ENCODE results near the gene DNAAF1. TPM values are rescaled to one million over a fixed set of nuclear protein-coding genes. Genes with fewer than 3 reads are reported as not detected.

The DNAAF1 gene
- total RNA-seq, 1 donor from 2014 or later: 0.18 TPM

DNA sequence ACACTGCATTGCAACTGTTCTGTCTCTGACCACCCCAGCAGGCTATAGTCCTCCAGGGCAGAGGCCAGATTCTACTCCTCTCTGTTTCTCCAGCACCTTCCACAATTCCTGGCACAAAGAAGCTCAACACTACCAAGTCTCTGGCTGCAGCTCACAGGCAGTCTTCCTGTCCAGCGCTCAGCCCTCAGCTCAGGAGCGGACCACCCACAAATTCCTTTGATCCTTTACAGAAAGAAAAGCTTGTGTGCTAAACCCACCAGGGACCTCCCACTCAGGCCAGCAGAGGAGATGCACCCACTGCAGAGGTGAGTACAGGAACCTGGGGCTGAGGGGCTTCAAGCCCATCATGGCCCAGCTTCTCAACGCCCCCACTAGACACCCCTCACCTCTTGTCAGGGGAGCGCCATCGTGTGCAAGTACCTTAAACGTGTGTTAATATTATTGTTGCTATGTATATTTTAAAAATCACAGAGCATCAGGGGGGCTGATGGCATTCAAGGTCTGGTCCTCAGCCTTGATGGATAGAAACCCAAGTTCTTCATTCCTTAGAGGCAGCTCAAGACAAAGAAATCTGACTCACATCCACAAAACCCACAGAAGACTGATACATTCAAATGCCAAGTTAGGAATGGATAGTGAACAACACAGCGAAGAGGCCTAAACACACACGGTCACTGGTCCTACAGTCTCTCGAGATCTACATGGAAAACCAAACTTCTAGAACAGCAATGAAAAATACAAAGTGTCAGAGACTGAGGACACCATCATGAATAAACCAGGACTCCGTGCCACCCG is 8.6 kb upstream of the DNAAF1 start:
- Mint-ChIP-seq H3K27ac (ENCODE audit: unreplicated experiment) (peak overlapping the region; percentile 50), H3K4me1 (ENCODE audit: unreplicated experiment) (peaks cover 23% of the 10 kb centered on the region), H3K36me3 (ENCODE audit: low read depth, unreplicated experiment) (peaks cover 4% of the 10 kb centered on the region), H3K9me3 (ENCODE audit: unreplicated experiment) (no peaks in the 10 kb centered on the region), H3K27me3 (ENCODE audit: unreplicated experiment) (peaks cover 7% of the 10 kb centered on the region), H3K4me3 (ENCODE audit: unreplicated experiment) (no peak overlapping the region)
- TF ChIP-seq, protein P1, sequence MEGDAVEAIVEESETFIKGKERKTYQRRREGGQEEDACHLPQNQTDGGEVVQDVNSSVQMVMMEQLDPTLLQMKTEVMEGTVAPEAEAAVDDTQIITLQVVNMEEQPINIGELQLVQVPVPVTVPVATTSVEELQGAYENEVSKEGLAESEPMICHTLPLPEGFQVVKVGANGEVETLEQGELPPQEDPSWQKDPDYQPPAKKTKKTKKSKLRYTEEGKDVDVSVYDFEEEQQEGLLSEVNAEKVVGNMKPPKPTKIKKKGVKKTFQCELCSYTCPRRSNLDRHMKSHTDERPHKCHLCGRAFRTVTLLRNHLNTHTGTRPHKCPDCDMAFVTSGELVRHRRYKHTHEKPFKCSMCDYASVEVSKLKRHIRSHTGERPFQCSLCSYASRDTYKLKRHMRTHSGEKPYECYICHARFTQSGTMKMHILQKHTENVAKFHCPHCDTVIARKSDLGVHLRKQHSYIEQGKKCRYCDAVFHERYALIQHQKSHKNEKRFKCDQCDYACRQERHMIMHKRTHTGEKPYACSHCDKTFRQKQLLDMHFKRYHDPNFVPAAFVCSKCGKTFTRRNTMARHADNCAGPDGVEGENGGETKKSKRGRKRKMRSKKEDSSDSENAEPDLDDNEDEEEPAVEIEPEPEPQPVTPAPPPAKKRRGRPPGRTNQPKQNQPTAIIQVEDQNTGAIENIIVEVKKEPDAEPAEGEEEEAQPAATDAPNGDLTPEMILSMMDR (IDR thresholded peaks at IDR 0.05; ENCODE audit: unreplicated experiment): no peak
- DNase-seq (ENCODE audit: low spot score): no peak

DNA sequence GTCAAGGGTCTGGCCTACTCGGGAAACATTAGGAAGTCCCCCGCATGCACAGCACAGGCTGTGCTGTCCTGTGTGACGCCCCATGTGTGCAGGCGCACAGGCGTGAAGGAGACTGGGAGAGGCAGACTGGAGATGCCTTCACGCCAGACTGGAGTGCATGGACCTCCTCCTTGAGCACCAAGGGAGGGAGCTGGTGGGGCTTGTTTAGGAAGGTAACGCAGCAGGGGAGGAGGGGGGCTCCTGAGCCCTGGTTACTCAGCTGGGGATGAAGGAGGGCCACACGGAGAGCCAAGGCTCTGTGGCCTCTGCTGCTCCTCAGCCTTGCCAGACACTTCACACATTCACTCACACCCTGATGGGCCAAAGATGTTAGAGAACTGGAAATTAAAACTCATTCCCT is 7.8 kb upstream of the DNAAF1 start:
- H3K4me1 Mint-ChIP-seq (ENCODE audit: unreplicated experiment): peaks cover 23% of the 10 kb centered on the region
- H3K27me3 Mint-ChIP-seq (ENCODE audit: unreplicated experiment): peaks cover 7% of the 10 kb centered on the region

DNA sequence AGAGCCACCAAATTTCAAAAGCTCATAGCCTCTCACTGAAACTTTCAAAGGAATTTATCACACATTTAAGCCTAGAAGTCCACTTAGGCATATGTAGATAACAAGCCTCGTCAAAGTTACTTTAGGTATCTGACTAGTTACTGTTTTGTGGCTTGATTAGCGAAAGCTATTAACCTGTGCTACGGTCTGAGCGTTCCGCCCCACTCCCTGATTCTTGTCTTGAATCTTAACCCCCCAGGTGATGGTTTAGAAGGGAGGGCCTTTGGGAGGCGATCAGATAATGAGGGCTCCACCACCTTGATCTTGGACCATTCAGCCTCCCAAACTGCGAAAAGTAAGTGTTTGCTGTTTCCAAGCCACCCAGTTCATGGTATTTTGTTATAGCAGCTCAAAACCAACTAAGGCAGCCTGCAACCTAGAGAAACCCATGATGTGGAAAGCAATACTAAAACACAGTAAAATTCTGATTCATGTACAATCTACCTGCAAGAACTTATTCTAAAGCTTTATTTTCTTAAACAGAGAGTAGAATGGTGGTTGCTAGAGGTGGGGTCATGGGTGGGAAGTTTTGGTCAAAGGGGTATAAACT is 7.2 kb upstream of the DNAAF1 start:
- Mint-ChIP-seq H3K27ac (ENCODE audit: unreplicated experiment) (no peak overlapping the region), H3K36me3 (ENCODE audit: low read depth, unreplicated experiment) (peaks cover 4% of the 10 kb centered on the region), H3K9me3 (ENCODE audit: unreplicated experiment) (no peaks in the 10 kb centered on the region), H3K27me3 (ENCODE audit: unreplicated experiment) (peaks cover 7% of the 10 kb centered on the region), H3K4me3 (ENCODE audit: unreplicated experiment) (no peak overlapping the region), H3K4me1 (ENCODE audit: unreplicated experiment) (peaks cover 23% of the 10 kb centered on the region)
- no peak for DNase-seq (ENCODE audit: low spot score)
- TF ChIP-seq, protein P1 (IDR thresholded peaks at IDR 0.05; ENCODE audit: unreplicated experiment): no peak

More for the DNA sequence above, 7.8 kb upstream of the DNAAF1 start:
- TF ChIP-seq, protein P1 (IDR thresholded peaks at IDR 0.05; ENCODE audit: unreplicated experiment): no peak
- Mint-ChIP-seq H3K36me3 (ENCODE audit: low read depth, unreplicated experiment) (peaks cover 4% of the 10 kb centered on the region), H3K27ac (ENCODE audit: unreplicated experiment) (no peak overlapping the region), H3K4me3 (ENCODE audit: unreplicated experiment) (no peak overlapping the region), H3K9me3 (ENCODE audit: unreplicated experiment) (no peaks in the 10 kb centered on the region)
- no peak for DNase-seq (ENCODE audit: low spot score)

DNA sequence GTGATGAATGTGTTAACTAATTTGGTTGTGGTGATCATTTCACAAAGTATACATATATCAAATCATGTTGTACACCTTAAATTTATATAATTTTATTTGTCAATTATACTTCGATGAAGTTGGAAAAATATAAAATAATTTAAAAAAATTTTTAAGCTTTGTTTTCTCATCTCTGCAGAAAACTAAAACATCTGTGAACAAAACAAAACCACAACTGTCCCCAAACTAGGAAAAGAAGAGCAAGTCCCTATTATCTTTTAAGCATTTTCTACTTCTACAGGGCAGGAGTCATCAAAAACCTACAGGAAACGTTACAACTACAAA is 6.6 kb upstream of the DNAAF1 start:
- no peak for DNase-seq (ENCODE audit: low spot score)
- Mint-ChIP-seq H3K27me3 (ENCODE audit: unreplicated experiment) (peaks cover 7% of the 10 kb centered on the region), H3K36me3 (ENCODE audit: low read depth, unreplicated experiment) (peaks cover 6% of the 10 kb centered on the region), H3K9me3 (ENCODE audit: unreplicated experiment) (no peaks in the 10 kb centered on the region), H3K4me1 (ENCODE audit: unreplicated experiment) (peaks cover 23% of the 10 kb centered on the region), H3K27ac (ENCODE audit: unreplicated experiment) (no peak overlapping the region), H3K4me3 (ENCODE audit: unreplicated experiment) (no peak overlapping the region)
- TF ChIP-seq, protein P1 (IDR thresholded peaks at IDR 0.05; ENCODE audit: unreplicated experiment): no peak

Measured in endothelial cell (in vitro differentiated cells).